ENCODE results near the gene CNTN1. TPM values are rescaled to one million over a fixed set of nuclear protein-coding genes. Genes with fewer than 3 reads are reported as not detected.

Gene CNTN1
- total RNA-seq, 1 experiment from 2014 or later, result 6.5 TPM

DNA sequence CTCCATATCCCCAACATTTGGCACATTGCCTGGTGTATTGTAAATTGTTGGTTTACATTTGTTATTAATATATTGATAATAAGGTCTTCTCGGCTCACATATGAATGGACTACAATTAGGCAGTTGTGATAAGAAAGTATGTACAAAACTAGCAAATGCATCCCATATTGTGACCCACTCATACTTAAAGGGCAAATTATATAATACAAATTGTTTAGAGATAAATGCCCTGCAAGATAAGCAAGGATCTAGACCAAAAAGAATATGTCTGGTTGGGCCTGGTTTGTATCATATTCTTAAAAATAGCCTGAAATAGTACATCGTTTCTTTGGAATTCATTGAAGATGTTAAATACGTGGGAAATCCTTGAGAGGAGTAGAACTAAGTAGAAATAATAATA lies 151.3 kb downstream of the CNTN1 start:
- no peak overlapping the region for H2BK15ac ChIP-seq (ENCODE audit: low read depth, low read length)
- no CpG with 5 or more reads among the region's 3 CpGs for WGBS (ENCODE audit: extremely low coverage, insufficient read length, low lambda C conversion rate)
- H2BK120ac ChIP-seq (ENCODE audit: low read depth, low read length, poor library complexity, severe bottlenecking), result no peak overlapping the region
- H4K8ac ChIP-seq (replicated peaks; ENCODE audit: insufficient read length, low read depth, low read length), result no peak overlapping the region
- no peaks in the 10 kb centered on the region for H3K27me3 ChIP-seq (ENCODE audit: insufficient read depth, low read length)
- no peak overlapping the region for H4K5ac ChIP-seq (ENCODE audit: insufficient read length, low read depth, low read length)
- H3K79me1 ChIP-seq (ENCODE audit: insufficient read depth, low read depth, low read length, poor library complexity, severe bottlenecking), result no peaks in the 10 kb centered on the region
- H3K27ac ChIP-seq (ENCODE audit: insufficient read length, low read depth, low read length), result no peak overlapping the region
- H3K9ac ChIP-seq (ENCODE audit: extremely low read depth, insufficient read length, low read length), result no peak overlapping the region
- H3K4me2 ChIP-seq (ENCODE audit: insufficient read depth, insufficient read length, low read length), result no peak overlapping the region
- no peak overlapping the region for H3K4ac ChIP-seq (ENCODE audit: low read depth, low read length)
- no peak overlapping the region for H3K27ac Mint-ChIP-seq
- no peak overlapping the region for H2AK5ac ChIP-seq (ENCODE audit: insufficient read length, low read length)
- H3K4me3 Mint-ChIP-seq, result no peak overlapping the region
- no peaks in the 10 kb centered on the region for H3K9me3 ChIP-seq (ENCODE audit: control insufficient read depth, low read depth, low read length)
- peaks cover 0 to 4% (median 4%) of the 10 kb centered on the region in 3 experiments; a peak in 3 of 7 replicates for H3K36me3 Mint-ChIP-seq (ENCODE audit: insufficient read depth in 1 of 3, low read depth in 3 of 3)
- H3K4me1 ChIP-seq (ENCODE audit: insufficient read depth, low read length), result no peaks in the 10 kb centered on the region
- H3K56ac ChIP-seq (ENCODE audit: insufficient read length, low read depth, low read length), result no peak overlapping the region
- no peak for DNase-seq
- H2BK20ac ChIP-seq (ENCODE audit: low read depth, low read length, poor library complexity, severe bottlenecking), result no peak overlapping the region
- H3T11ph ChIP-seq (ENCODE audit: low read length), result no peak overlapping the region
- peaks cover 0 to 2% of the 10 kb centered on the region in 2 experiments; a peak in 1 of 4 replicates for H3K4me1 Mint-ChIP-seq
- TF ChIP-seq, protein P1, sequence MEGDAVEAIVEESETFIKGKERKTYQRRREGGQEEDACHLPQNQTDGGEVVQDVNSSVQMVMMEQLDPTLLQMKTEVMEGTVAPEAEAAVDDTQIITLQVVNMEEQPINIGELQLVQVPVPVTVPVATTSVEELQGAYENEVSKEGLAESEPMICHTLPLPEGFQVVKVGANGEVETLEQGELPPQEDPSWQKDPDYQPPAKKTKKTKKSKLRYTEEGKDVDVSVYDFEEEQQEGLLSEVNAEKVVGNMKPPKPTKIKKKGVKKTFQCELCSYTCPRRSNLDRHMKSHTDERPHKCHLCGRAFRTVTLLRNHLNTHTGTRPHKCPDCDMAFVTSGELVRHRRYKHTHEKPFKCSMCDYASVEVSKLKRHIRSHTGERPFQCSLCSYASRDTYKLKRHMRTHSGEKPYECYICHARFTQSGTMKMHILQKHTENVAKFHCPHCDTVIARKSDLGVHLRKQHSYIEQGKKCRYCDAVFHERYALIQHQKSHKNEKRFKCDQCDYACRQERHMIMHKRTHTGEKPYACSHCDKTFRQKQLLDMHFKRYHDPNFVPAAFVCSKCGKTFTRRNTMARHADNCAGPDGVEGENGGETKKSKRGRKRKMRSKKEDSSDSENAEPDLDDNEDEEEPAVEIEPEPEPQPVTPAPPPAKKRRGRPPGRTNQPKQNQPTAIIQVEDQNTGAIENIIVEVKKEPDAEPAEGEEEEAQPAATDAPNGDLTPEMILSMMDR (conservative IDR thresholded peaks at IDR 0.05), result no peak
- H4K91ac ChIP-seq (ENCODE audit: insufficient read length, low read depth, low read length), result no peak overlapping the region
- no peak overlapping the region for H2BK12ac ChIP-seq (ENCODE audit: insufficient read length, low read depth, low read length)
- H3K23ac ChIP-seq (ENCODE audit: insufficient read length, low read depth, low read length), result no peak overlapping the region
- no peaks in the 10 kb centered on the region for H4K20me1 ChIP-seq (ENCODE audit: control insufficient read depth, insufficient read depth, insufficient read length)
- no peaks in the 10 kb centered on the region for H3K27me3 Mint-ChIP-seq (ENCODE audit: low read depth)
- no peak overlapping the region for H3K18ac ChIP-seq (ENCODE audit: insufficient read length, low read depth, low read length)
- no peak overlapping the region for H3K14ac ChIP-seq (ENCODE audit: insufficient read depth, low read length)
- H3K23me2 ChIP-seq (ENCODE audit: insufficient read length, low read depth, low read length, poor library complexity, severe bottlenecking), result no peaks in the 10 kb centered on the region
- no peak overlapping the region for H2AFZ ChIP-seq (ENCODE audit: low read length)
- H2BK5ac ChIP-seq (ENCODE audit: insufficient read length, low read length), result no peak overlapping the region
- no peaks in the 10 kb centered on the region for H3K79me2 ChIP-seq (ENCODE audit: insufficient read depth, low read length)
- peaks cover 3 to 17% of the 10 kb centered on the region in 2 experiments; a peak in 4 of 5 replicates for H3K9me3 Mint-ChIP-seq

All from H9 (cell line).